Neural cell (in vitro differentiated cells): ENCODE data around the gene LRCOL1. TPM values are rescaled to one million over a fixed set of nuclear protein-coding genes. Genes with fewer than 3 reads are reported as not detected.

ENCODE experiments used
- H2AFZ ChIP-seq: fragments of 200-600, 300-800 bp; sonication (generic), shearing (Covaris generic); 2 replicates; pipeline ENCODE4 v1.6.0; 2014; ENCODE audit warnings: low read depth, mild to moderate bottlenecking, antibody characterized with exemption, low read length, moderate library complexity
- H3F3A ChIP-seq: fragments of 200-600 bp; shearing (Covaris generic); 2 replicates; pipeline ENCODE4 v1.6.1; 2016; ENCODE audit warnings: mild to moderate bottlenecking, moderate library complexity, mixed read lengths, antibody characterized with exemption, low read length; ENCODE audit not compliant: insufficient read depth, poor library complexity, severe bottlenecking
- H3K27ac ChIP-seq: fragments of 200-600, 300-800 bp; sonication (generic), shearing (Covaris generic); 2 replicates; pipeline ENCODE4 v1.5.1; 2014; ENCODE audit warnings: mild to moderate bottlenecking, low read length, moderate library complexity
- H3K27me3 ChIP-seq: fragments of 300-800, 200-600 bp; sonication (generic), shearing (Covaris generic); 2 replicates; pipeline ENCODE4 v1.6.0; 2014; ENCODE audit warnings: mild to moderate bottlenecking, low read depth, low read length, moderate library complexity; ENCODE audit not compliant: insufficient read depth
- H3K36me3 ChIP-seq: fragments of 300-800, 200-600 bp; sonication (generic), shearing (Covaris generic); 2 replicates; pipeline ENCODE4 v1.5.1; 2014; ENCODE audit warnings: mild to moderate bottlenecking, antibody characterized with exemption, low read length, moderate library complexity; ENCODE audit not compliant: insufficient read depth
- H3K4me2 ChIP-seq: fragments of 300-800, 200-600 bp; sonication (generic), shearing (Covaris generic); 2 replicates; pipeline ENCODE4 v1.6.0; 2014; ENCODE audit warnings: mild to moderate bottlenecking, low read length
- H3K4me3 ChIP-seq: fragments of 300-800, 200-600 bp; sonication (generic), shearing (Covaris generic); 2 replicates; pipeline ENCODE4 v1.5.1; 2014; ENCODE audit warnings: mild to moderate bottlenecking, low read length, moderate library complexity
- H3K79me2 ChIP-seq: fragments of 200-600 bp; shearing (Covaris generic); replicated peaks from 2 replicates; pipeline ENCODE4 v1.6.0; 2014; ENCODE audit warnings: mild to moderate bottlenecking, low read length, moderate library complexity; ENCODE audit not compliant: insufficient read depth
- H3K9ac ChIP-seq: fragments of 300-800, 200-600 bp; sonication (generic), shearing (Covaris generic); 2 replicates; pipeline ENCODE4 v1.6.1; 2016; ENCODE audit warnings: mild to moderate bottlenecking, low read length, mixed read lengths
- H3K9me2 ChIP-seq: fragments of 200-600 bp; shearing (Covaris generic); 2 replicates; pipeline ENCODE4 v1.6.1; 2016; ENCODE audit warnings: mild to moderate bottlenecking, low read length, mixed read lengths; ENCODE audit not compliant: insufficient read depth
- H3K9me3 ChIP-seq: fragments of 200-600, 300-800 bp; sonication (generic), shearing (Covaris generic); 2 replicates; pipeline ENCODE4 v1.6.1; 2016; ENCODE audit warnings: mild to moderate bottlenecking, mixed run types, low read length, moderate library complexity, mixed read lengths
- H4K20me1 ChIP-seq: fragments of 200-600 bp; shearing (Covaris generic); 2 replicates; pipeline ENCODE4 v1.6.1; 2016; ENCODE audit warnings: mild to moderate bottlenecking, mixed run types; ENCODE audit not compliant: insufficient read depth
- EP300 ChIP-seq: fragments of 450-650 bp; conservative IDR thresholded peaks from 2 replicates; pipeline ENCODE4 v1.6.1; 2014; ENCODE audit warnings: antibody characterized with exemption, mild to moderate bottlenecking, moderate library complexity; ENCODE audit not compliant: poor library complexity, severe bottlenecking
- EZH2 ChIP-seq: fragments of 200-600, 300-800 bp; shearing (Covaris generic), sonication (generic); IDR thresholded peaks from 2 replicates; pipeline ENCODE4 v1.6.1; 2014; ENCODE audit warnings: antibody characterized with exemption, low read length, borderline replicate concordance, mild to moderate bottlenecking; ENCODE audit not compliant: insufficient read depth, poor library complexity, severe bottlenecking
- MXI1 ChIP-seq: fragments of 450-650 bp; conservative IDR thresholded peaks from 2 replicates; pipeline ENCODE4 v1.6.1; 2014; ENCODE audit warnings: antibody characterized with exemption, mild to moderate bottlenecking; ENCODE audit not compliant: poor library complexity, severe bottlenecking
- POLR2AphosphoS5 ChIP-seq: IDR thresholded peaks from 2 replicates; pipeline ENCODE4 v1.6.1; 2012
- RAD21 ChIP-seq: fragments of 450-650 bp; conservative IDR thresholded peaks from 2 replicates; pipeline ENCODE4 v1.6.1; 2014; ENCODE audit warnings: antibody characterized with exemption, mild to moderate bottlenecking, moderate library complexity
- SMC3 ChIP-seq: fragments of 450-650 bp; conservative IDR thresholded peaks from 2 replicates; pipeline ENCODE4 v1.6.1; 2014; ENCODE audit warnings: antibody characterized with exemption, mild to moderate bottlenecking, moderate library complexity; ENCODE audit not compliant: poor library complexity
- TAF1 ChIP-seq: IDR thresholded peaks from 2 replicates; pipeline ENCODE4 v1.6.1; 2012; ENCODE audit warnings: low read depth
- polyA plus RNA-seq: library from polyadenylated mRNA; depleted of rRNA; stranded (reverse); fragments of >200 nt; gene quantifications from 2 replicates; pipeline ENCODE4 v1.2.3, GENCODE V29; 2014
- TF ChIP-seq, protein P1 (sequence below): fragments of 450-650 bp; IDR thresholded peaks from 2 replicates; pipeline ENCODE4 v1.5.1; 2014; ENCODE audit warnings: antibody characterized with exemption, mild to moderate bottlenecking, moderate library complexity; ENCODE audit not compliant: poor library complexity, severe bottlenecking
- TF ChIP-seq, protein P2 (sequence below): IDR thresholded peaks from 2 replicates; pipeline ENCODE4 v1.6.1; 2012; ENCODE audit warnings: borderline replicate concordance

Gene LRCOL1
- polyA plus RNA-seq, 1 donor from 2014 or later: not detected

DNA sequence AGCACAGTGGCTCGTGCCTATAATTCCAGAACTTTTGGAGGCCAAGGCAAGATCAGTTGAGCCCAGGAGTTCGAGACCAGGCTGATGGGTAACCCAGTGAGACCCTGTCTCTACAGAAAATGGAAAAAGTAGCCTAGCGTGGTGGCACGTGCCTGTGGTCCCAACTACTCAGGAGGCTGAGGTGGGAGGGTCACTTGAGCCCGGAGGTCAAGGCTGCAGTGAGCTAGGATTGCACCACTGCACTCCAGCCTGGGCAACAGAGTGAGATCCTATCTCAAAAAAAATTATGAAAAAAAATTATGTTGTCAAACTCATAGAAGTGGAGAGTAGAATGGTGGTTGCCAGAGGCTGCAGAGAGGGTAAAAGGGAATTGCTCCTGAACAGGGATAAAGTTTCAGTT, 3.6 kb upstream of the LRCOL1 start:
- H3K4me3 ChIP-seq: no peak overlapping the region
- TF ChIP-seq EZH2 (no peak), RAD21 (no peak), MXI1 (no peak), SMC3 (no peak), POLR2AphosphoS5 (no peak), TAF1 (no peak), EP300 (no peak)
- TF ChIP-seq, protein P1, sequence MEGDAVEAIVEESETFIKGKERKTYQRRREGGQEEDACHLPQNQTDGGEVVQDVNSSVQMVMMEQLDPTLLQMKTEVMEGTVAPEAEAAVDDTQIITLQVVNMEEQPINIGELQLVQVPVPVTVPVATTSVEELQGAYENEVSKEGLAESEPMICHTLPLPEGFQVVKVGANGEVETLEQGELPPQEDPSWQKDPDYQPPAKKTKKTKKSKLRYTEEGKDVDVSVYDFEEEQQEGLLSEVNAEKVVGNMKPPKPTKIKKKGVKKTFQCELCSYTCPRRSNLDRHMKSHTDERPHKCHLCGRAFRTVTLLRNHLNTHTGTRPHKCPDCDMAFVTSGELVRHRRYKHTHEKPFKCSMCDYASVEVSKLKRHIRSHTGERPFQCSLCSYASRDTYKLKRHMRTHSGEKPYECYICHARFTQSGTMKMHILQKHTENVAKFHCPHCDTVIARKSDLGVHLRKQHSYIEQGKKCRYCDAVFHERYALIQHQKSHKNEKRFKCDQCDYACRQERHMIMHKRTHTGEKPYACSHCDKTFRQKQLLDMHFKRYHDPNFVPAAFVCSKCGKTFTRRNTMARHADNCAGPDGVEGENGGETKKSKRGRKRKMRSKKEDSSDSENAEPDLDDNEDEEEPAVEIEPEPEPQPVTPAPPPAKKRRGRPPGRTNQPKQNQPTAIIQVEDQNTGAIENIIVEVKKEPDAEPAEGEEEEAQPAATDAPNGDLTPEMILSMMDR: no peak
- TF ChIP-seq, protein P2, sequence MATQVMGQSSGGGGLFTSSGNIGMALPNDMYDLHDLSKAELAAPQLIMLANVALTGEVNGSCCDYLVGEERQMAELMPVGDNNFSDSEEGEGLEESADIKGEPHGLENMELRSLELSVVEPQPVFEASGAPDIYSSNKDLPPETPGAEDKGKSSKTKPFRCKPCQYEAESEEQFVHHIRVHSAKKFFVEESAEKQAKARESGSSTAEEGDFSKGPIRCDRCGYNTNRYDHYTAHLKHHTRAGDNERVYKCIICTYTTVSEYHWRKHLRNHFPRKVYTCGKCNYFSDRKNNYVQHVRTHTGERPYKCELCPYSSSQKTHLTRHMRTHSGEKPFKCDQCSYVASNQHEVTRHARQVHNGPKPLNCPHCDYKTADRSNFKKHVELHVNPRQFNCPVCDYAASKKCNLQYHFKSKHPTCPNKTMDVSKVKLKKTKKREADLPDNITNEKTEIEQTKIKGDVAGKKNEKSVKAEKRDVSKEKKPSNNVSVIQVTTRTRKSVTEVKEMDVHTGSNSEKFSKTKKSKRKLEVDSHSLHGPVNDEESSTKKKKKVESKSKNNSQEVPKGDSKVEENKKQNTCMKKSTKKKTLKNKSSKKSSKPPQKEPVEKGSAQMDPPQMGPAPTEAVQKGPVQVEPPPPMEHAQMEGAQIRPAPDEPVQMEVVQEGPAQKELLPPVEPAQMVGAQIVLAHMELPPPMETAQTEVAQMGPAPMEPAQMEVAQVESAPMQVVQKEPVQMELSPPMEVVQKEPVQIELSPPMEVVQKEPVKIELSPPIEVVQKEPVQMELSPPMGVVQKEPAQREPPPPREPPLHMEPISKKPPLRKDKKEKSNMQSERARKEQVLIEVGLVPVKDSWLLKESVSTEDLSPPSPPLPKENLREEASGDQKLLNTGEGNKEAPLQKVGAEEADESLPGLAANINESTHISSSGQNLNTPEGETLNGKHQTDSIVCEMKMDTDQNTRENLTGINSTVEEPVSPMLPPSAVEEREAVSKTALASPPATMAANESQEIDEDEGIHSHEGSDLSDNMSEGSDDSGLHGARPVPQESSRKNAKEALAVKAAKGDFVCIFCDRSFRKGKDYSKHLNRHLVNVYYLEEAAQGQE: no peak
- no peaks in the 10 kb centered on the region for H3K36me3 ChIP-seq

DNA sequence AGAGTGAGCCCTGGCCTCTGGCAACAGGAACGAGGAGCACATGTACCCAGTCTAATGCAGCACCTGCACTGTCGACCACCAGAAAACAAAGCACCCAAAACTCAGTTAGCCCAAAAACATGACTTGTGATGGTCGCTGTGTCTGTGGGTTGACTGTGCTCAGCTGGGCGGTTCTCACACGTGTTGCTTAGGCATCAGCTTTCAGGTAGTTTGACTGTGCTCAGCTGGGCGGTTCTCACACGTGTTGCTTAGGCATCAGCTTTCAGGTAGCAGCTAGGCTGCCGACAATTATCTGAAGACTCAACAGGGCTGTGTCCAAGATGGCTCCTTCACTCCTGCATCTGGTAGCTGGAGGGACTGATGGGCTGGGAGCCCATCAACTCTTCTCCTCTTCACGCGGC, 1.2 kb upstream of the LRCOL1 start:
- Histone ChIP-seq H3K4me3 (no peak overlapping the region), H4K20me1 (no peaks in the 10 kb centered on the region), H2AFZ (no peak overlapping the region), H3K9me2 (no peaks in the 10 kb centered on the region), H3K79me2 (no peaks in the 10 kb centered on the region), H3K9ac (no peak overlapping the region), H3K27me3 (peaks cover 12% of the 10 kb centered on the region), H3K9me3 (peaks cover under 1% of the 10 kb centered on the region), H3F3A (no peaks in the 10 kb centered on the region), H3K27ac (no peak overlapping the region), H3K4me2 (no peak overlapping the region), H3K36me3 (no peaks in the 10 kb centered on the region)
- TF ChIP-seq MXI1 (no peak), RAD21 (no peak), EZH2 (no peak), EP300 (no peak), POLR2AphosphoS5 (no peak), SMC3 (no peak), TAF1 (no peak)
- TF ChIP-seq, protein P2: no peak
- TF ChIP-seq, protein P1: no peak

More for the DNA sequence above, 3.6 kb upstream of the LRCOL1 start:
- Histone ChIP-seq H3K9ac (no peak overlapping the region), H3K9me2 (no peaks in the 10 kb centered on the region), H3K79me2 (no peaks in the 10 kb centered on the region), H3K4me2 (no peak overlapping the region), H3K27ac (no peak overlapping the region), H3K27me3 (peaks cover 30% of the 10 kb centered on the region), H4K20me1 (no peaks in the 10 kb centered on the region), H2AFZ (no peak overlapping the region), H3K9me3 (peaks cover 12% of the 10 kb centered on the region), H3F3A (no peaks in the 10 kb centered on the region)
